SIG-M5 (cell line): ENCODE results near the gene IPCEF1.

Experiments used
- DNase-seq: peaks from one replicate; lab custom pipeline; 2025; lab: John Stamatoyannopoulos, UW

IPCEF1 gene

GRCh38 chr6:154246723-154247118 lies 109.9 kb downstream of the IPCEF1 start:
- no peak for DNase-seq

- no peak for DNase-seq
These were observed 111.1 kb downstream of the IPCEF1 start for GRCh38 chr6:154245506-154245905.

GRCh38 chr6:154243793-154244750 lies 112.5 kb downstream of the IPCEF1 start:
- no peak for DNase-seq

GRCh38 chr6:154242617-154243357 lies 113.8 kb downstream of the IPCEF1 start:
- no peak for DNase-seq

GRCh38 chr6:154241581-154241980 lies 115.0 kb downstream of the IPCEF1 start:
- DNase-seq: no peak

- peak; percentile 31 for DNase-seq
These were observed 115.5 kb downstream of the IPCEF1 start for GRCh38 chr6:154241061-154241460.

DNA sequence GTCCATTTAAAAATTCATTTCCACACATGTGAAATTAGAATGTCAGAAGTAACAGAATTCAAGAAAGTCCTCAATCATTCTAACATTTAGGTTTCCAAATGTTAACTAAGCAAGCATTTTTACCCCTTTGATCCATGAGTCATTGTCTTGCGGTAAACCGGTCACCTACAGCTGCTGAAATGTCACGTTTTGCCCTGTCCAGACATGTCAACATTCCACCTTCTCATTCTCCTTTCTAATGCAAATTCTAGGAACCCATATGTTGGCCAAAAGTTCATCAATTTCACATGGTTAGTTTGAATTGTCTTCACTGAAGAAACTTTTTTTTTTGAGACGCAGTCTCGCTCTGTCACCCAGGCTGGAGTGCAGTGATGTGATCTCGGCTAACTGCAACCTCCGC lies 117.2 kb downstream of the IPCEF1 start:
- DNase-seq: no peak

- no peak for DNase-seq
These were observed 117.8 kb downstream of the IPCEF1 start for GRCh38 chr6:154238831-154239230.

- no peak for DNase-seq
These were observed 119.8 kb downstream of the IPCEF1 start for GRCh38 chr6:154236646-154237301.

DNA sequence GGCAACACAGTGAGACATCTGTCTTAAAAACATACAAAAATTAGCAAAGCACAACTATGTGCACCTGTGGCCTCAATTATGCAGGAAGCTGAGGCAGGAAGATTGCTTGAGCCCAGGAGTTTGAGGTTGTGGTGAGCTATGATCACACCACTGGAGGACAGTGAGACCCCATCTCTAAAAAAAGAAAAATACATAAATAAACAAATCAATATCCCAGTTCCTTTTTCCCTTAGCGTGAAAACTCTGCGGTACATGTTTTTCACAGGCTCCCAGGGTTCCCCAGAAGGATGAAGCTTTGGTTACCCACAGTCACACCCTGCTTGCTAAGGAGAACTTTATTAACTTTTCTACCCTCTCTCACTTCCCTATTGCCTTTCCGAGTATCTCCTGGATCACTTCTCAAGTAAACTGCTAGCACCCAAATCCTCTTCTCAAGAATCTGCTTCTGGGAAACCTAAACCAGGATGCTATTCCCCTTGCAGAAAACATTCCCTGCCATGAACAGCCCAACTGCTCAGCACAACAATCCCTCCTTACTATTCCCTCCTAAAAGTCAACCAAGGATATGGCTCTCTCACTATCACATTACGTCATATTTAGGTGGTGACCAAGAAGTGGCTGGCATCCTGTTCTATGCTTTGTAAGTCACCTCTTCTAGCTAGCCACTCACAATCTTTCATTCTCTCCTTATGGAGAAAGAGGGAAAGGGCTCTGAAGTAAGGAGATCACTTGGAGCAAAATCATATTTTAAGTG lies 122.4 kb downstream of the IPCEF1 start:
- peak; percentile 26 for DNase-seq

DNA sequence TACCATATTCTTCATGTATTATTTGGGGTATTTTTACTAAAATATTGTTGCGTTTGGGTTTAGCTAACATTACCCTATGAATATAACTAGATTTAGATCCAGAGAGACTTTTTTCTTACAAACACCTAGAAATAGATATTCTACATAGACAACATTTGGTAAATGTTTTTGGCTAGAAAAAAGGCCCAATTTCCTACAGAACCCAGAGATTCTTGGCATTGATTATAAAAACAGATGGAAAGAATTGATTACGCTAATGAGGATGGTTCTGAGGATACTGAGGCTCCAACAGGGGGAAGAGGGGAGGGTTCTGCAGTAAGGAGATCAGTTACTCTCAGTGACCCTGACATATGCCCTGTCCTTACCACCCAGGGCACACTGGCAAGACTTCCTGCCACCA lies 123.2 kb downstream of the IPCEF1 start:
- DNase-seq: no peak

GRCh38 chr6:154232013-154232910 lies 124.3 kb downstream of the IPCEF1 start:
- no peak for DNase-seq

- no peak for DNase-seq
These were observed 125.5 kb downstream of the IPCEF1 start for GRCh38 chr6:154230910-154231595.

DNA sequence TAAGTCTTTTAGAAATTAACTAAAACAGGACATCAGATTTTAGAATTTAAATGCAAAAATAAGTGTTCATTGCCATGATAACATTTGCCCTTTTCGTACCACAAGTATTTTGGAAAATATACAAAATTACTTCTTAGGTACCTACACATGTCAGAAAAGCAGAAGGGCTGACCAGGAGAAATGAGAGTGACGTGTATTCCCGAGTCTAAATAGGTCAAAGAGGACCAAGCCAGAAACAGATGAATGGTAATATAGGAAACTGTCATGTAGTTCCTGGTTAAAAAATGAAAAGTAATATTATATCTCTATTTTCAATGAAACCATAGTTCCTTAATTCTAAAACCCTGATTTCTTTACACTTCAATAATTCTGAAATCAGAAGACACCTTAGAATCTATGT lies 126.2 kb downstream of the IPCEF1 start:
- no peak for DNase-seq

- DNase-seq: no peak
These were observed 126.8 kb downstream of the IPCEF1 start for GRCh38 chr6:154229786-154230185.

DNA sequence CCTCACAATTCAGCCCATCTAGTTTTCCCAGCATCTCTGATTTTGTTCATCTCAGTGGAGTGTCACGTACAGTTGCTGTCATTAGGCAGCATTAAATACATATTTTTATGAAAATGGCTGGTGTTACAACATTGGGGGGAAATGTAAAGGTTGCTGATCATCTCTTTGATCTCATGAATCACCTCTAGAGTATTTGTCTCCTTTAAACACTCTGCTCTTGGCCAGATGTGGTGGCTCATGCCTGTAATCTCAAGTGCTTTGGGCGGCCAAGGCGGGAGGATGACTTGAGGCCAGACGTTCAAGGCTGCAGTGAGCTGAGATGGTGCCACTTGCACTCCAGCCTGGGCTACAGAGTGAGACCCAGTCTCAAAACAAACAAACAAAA lies 128.1 kb downstream of the IPCEF1 start:
- DNase-seq: no peak

GRCh38 chr6:154227862-154228520 lies 128.6 kb downstream of the IPCEF1 start:
- DNase-seq: no peak

GRCh38 chr6:154226461-154226860 lies 130.1 kb downstream of the IPCEF1 start:
- DNase-seq: no peak

- DNase-seq: no peak
These were observed 133.3 kb downstream of the IPCEF1 start for GRCh38 chr6:154223296-154223695.

DNA sequence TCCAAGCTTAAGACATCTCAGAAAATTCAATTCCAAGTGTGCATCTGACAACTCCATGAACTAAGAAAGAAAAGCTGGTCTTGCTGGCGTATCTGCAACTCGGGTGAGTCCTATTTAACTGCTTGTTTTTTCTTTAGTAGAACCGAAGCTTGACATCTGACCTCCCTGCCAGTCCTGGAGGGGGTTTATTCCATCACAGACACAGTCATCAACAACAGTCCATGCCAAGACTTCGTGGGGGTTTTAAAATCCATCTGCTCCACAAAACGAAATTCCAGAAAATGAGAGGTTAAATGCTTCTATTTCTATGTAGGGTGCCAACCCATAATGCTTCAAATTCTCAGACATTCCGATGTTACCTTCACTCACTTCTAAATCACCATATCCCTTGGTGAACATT lies 133.9 kb downstream of the IPCEF1 start:
- DNase-seq: no peak
